Gastrocnemius medialis (tissue), 4 donors: Measurements from ENCODE around the gene NPAS3.

Experiments
- POLR2A ChIP-seq, 2 donors: fragments of 450-650 bp; IDR thresholded peaks; one replicate each; pipeline ENCODE4 v1.6.1; 2017; ENCODE audit warnings: antibody characterized with exemption in 2 of 2, mild to moderate bottlenecking in 2 of 2, moderate library complexity in 2 of 2
- TF ChIP-seq, protein P1 (sequence below), 5 experiments: fragments of 450-650 bp in 3 of 5; fragments of 200-600 bp in 2 of 5; sonication (generic) in 2 of 5; IDR thresholded peaks in 4 of 5; conservative IDR thresholded peaks in 1 of 5; 1 replicate in 4 of 5; 2 replicates in 1 of 5; pipeline ENCODE4 v1.5.1; 2016 to 2019; ENCODE audit warnings: antibody characterized with exemption in 5 of 5, mild to moderate bottlenecking in 3 of 5, moderate library complexity in 3 of 5

GRCh38 chr14:33480887-33481184 is 542.2 kb downstream of the NPAS3 start:
- TF ChIP-seq, protein P1, sequence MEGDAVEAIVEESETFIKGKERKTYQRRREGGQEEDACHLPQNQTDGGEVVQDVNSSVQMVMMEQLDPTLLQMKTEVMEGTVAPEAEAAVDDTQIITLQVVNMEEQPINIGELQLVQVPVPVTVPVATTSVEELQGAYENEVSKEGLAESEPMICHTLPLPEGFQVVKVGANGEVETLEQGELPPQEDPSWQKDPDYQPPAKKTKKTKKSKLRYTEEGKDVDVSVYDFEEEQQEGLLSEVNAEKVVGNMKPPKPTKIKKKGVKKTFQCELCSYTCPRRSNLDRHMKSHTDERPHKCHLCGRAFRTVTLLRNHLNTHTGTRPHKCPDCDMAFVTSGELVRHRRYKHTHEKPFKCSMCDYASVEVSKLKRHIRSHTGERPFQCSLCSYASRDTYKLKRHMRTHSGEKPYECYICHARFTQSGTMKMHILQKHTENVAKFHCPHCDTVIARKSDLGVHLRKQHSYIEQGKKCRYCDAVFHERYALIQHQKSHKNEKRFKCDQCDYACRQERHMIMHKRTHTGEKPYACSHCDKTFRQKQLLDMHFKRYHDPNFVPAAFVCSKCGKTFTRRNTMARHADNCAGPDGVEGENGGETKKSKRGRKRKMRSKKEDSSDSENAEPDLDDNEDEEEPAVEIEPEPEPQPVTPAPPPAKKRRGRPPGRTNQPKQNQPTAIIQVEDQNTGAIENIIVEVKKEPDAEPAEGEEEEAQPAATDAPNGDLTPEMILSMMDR (IDR thresholded peaks at IDR 0.05 in 4 of 5, conservative IDR thresholded peaks at IDR 0.05 in 1 of 5): no peak
- TF ChIP-seq POLR2A (IDR thresholded peaks at IDR 0.05): no peak
